Neutrophil (primary cell): ENCODE data around the gene LACTB.

Experiments
- H3K27ac ChIP-seq: fragments of 200-600 bp; sonication (generic); 2 replicates; pipeline ENCODE4 v1.5.1; 2016; ENCODE audit warnings: mild to moderate bottlenecking, moderate library complexity
- H3K27me3 ChIP-seq: fragments of 200-600 bp; sonication (generic); 2 replicates; pipeline ENCODE4 v1.6.0; 2016; ENCODE audit warnings: mild to moderate bottlenecking
- H3K36me3 ChIP-seq: fragments of 200-600 bp; sonication (generic); 2 replicates; pipeline ENCODE4 v1.5.1; 2017
- H3K4me1 ChIP-seq, 2 experiments: fragments of 200-600 bp in 1 of 2; sonication (generic) in 1 of 2; 1 replicate in 1 of 2; 2 replicates in 1 of 2; pipeline versions ENCODE4 v1.5.1 to v1.6.1; 2013 to 2016; ENCODE audit warnings: low read depth in 1 of 2, low read length in 1 of 2, mild to moderate bottlenecking in 1 of 2, moderate library complexity in 1 of 2; ENCODE audit not compliant: control insufficient read depth in 1 of 2, insufficient read depth in 1 of 2
- H3K4me3 ChIP-seq, 2 experiments: fragments of 200-600 bp in 1 of 2; sonication (generic) in 1 of 2; 1 replicate in 1 of 2; 2 replicates in 1 of 2; pipeline ENCODE4 v1.5.1; 2013 to 2016; ENCODE audit warnings: low read depth in 1 of 2, low read length in 1 of 2, mild to moderate bottlenecking in 1 of 2, moderate library complexity in 1 of 2
- H3K9me3 ChIP-seq: fragments of 200-600 bp; sonication (generic); 2 replicates; pipeline ENCODE4 v1.5.1; 2016
- TF ChIP-seq, protein P1 (sequence below): fragments of 200-600 bp; sonication (generic); IDR thresholded peaks from 2 replicates; pipeline ENCODE4 v1.5.1; 2016; ENCODE audit warnings: antibody characterized with exemption

The LACTB gene

GRCh38 chr15:63181648-63182047, 60.0 kb downstream of the LACTB start:
- Histone ChIP-seq H3K27ac (no peak overlapping the region), H3K4me3 (no peak overlapping the region), H3K27me3 (no peaks in the 10 kb centered on the region), H3K4me1 (no peaks in the 10 kb centered on the region), H3K9me3 (no peaks in the 10 kb centered on the region), H3K36me3 (no peaks in the 10 kb centered on the region)
- TF ChIP-seq, protein P1, sequence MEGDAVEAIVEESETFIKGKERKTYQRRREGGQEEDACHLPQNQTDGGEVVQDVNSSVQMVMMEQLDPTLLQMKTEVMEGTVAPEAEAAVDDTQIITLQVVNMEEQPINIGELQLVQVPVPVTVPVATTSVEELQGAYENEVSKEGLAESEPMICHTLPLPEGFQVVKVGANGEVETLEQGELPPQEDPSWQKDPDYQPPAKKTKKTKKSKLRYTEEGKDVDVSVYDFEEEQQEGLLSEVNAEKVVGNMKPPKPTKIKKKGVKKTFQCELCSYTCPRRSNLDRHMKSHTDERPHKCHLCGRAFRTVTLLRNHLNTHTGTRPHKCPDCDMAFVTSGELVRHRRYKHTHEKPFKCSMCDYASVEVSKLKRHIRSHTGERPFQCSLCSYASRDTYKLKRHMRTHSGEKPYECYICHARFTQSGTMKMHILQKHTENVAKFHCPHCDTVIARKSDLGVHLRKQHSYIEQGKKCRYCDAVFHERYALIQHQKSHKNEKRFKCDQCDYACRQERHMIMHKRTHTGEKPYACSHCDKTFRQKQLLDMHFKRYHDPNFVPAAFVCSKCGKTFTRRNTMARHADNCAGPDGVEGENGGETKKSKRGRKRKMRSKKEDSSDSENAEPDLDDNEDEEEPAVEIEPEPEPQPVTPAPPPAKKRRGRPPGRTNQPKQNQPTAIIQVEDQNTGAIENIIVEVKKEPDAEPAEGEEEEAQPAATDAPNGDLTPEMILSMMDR = no peak

- Histone ChIP-seq H3K27ac (no peak overlapping the region), H3K36me3 (no peaks in the 10 kb centered on the region), H3K4me3 (no peak overlapping the region), H3K27me3 (peaks cover 13% of the 10 kb centered on the region), H3K9me3 (no peaks in the 10 kb centered on the region), H3K4me1 (peaks cover 8 to 11% of the 10 kb centered on the region in 2 experiments)
- TF ChIP-seq, protein P1 = no peak
Observed at GRCh38 chr15:63185206-63185605, 63.5 kb downstream of the LACTB start.

- H3K4me1 ChIP-seq = peaks cover 17 to 20% of the 10 kb centered on the region in 2 experiments
- H3K9me3 ChIP-seq = no peaks in the 10 kb centered on the region
- H3K36me3 ChIP-seq = no peaks in the 10 kb centered on the region
- TF ChIP-seq, protein P1 = no peak
- H3K4me3 ChIP-seq = no peak overlapping the region
- no peak overlapping the region for H3K27ac ChIP-seq
- H3K27me3 ChIP-seq = peaks cover 13% of the 10 kb centered on the region
Observed at GRCh38 chr15:63186065-63186464, 64.4 kb downstream of the LACTB start.

GRCh38 chr15:63187589-63188226, 66.0 kb downstream of the LACTB start:
- peaks cover 13% of the 10 kb centered on the region for H3K27me3 ChIP-seq
- TF ChIP-seq, protein P1 = no peak
- no peak overlapping the region for H3K4me3 ChIP-seq
- H3K9me3 ChIP-seq = no peaks in the 10 kb centered on the region
- peaks cover 33 to 36% of the 10 kb centered on the region in 2 experiments for H3K4me1 ChIP-seq
- no peaks in the 10 kb centered on the region for H3K36me3 ChIP-seq
- H3K27ac ChIP-seq = no peak overlapping the region

DNA sequence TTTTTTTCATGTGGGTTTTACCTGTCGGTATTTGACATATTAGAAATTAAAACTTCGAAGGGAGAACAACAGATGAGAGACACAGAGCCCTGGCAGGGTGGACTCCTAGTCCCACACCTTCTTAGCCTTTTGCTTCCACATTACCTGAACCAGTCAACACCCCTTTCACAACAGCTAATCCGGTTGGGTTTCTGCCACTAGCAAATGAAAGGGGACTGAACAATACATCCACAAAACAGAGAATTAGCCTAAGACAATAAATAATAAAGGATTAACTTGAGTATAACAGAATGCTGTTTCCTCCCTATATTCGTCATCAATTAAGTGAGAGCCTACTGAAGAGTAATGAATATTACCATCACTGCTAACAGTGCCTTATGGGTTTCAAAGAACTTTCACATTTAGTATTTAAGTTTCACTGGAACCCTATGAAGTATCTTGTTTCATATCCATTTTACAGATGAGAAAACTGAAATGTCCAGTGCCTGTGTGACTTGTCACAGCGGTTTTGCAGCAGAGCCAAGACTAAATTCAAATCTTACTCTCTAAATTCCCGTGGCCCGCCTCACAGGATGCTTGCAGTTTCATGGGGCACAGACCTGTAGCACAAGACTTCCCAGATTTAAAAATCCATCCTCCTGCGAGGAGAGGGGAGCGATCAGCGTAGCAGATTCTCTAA, 66.7 kb downstream of the LACTB start:
- H3K4me3 ChIP-seq = peak overlapping the region; percentile 91 to 94
- H3K9me3 ChIP-seq = no peaks in the 10 kb centered on the region
- H3K36me3 ChIP-seq = no peaks in the 10 kb centered on the region
- peaks cover 13% of the 10 kb centered on the region for H3K27me3 ChIP-seq
- TF ChIP-seq, protein P1 = no peak
- no peak overlapping the region for H3K27ac ChIP-seq
- peaks cover 40 to 43% of the 10 kb centered on the region in 2 experiments for H3K4me1 ChIP-seq
